GM19452 (cell line): ENCODE data around the gene TOR1AIP1.
"Not testable (repeated sequence)": the region's sequence is repeated elsewhere in the genome, so short reads cannot be mapped to it uniquely, and the experiment has no call there.

Source experiments
- ATAC-seq: cut with Tn5 transposase; IDR thresholded peaks from one replicate; pipeline ENCODE4 v1.9.1; 2021; ENCODE audit not compliant: unreplicated experiment

TOR1AIP1 gene

DNA sequence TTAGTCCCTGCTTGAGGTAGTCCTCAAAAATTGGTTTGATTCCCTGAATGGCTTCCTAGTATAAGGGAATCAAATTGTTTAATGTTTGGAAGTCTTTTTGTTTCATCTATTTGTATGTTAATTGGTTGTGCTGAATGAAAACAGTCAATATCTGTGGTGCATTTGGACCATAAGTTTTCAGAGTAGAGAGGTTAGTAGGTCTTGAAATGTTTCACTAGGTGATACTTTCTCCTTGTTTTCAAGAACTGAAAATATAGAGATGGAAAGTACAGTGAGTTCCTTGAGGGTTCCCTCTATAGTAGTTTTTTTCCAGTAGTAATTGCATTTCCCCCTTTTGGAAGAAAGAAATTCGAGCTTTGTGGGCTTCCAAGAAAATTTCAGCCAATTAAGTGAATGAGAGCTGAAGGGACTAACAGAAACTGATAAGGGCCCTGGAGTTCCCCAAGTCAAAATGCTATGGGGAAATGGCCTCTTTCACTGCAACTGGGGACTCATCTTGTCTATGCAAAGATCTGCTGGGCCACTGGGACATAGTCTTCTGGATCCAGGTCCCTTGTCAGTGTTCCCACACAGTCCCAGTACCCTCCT is 53.9 kb downstream of the TOR1AIP1 start:
- ATAC-seq: no peak

DNA sequence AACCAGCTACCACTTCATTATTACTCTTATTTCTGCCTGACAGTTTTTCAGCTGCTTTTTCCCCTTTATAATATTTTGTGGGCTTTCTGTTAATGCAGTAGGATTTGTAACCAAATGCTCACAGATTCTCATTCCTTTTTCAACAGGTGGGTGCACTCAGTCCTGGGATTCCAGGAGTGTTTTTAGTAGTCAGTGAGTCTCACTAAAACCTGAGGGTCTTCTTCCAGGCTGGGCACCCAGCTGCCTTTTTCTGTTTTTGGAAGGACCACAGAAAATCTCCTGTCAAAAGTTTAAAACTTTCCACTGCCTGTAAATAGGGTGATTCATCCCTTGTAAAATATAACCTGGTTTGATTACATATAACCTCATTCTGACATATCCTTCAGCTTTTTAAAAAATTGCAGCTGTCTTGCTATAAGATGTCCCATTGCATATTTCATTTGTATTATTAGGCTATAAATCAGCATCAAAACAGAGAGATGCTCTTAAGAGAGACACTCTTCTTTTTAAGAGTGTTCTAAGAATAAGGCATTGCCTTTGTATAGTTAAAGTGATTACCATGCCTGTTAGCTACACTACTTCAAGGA is 55.7 kb downstream of the TOR1AIP1 start:
- no peak for ATAC-seq

DNA sequence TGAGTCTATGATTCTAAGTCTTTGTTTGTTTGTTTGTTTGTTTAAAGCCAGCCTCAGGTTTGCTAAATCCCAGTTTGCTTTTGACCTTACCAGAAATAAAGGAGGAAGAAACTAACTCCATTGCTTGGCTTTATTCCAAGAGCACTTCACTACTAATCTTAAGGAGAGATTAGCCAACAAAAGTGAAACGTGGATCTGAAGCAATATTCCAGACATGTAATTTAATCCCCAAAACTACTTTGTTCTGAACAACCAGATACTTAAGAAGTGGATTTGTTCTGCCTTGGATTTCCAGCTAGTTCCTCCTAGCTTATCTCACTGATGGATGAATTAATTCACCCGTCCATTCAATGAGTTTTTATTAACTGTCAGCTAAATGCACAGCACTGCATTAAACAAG is 56.7 kb downstream of the TOR1AIP1 start:
- ATAC-seq: no peak

DNA sequence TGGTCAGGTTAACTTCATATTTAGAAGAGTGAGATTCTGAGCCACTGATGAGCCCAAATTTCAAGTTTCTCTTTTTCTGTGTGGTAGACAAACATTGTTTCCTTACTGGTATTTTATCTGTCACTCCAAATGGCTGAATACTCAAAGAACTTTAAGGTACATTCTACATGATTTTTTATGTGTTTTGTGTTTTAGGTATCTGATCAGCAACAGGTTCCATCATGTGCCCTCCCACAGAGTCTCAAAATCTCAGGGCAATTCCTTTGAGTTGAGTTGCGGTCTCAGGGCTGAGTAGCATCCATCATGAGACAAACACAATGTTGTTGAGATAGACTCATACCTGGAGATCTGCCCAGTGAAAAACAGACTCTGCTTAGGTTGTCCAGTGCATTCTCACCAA is 57.9 kb downstream of the TOR1AIP1 start:
- ATAC-seq: no peak

DNA sequence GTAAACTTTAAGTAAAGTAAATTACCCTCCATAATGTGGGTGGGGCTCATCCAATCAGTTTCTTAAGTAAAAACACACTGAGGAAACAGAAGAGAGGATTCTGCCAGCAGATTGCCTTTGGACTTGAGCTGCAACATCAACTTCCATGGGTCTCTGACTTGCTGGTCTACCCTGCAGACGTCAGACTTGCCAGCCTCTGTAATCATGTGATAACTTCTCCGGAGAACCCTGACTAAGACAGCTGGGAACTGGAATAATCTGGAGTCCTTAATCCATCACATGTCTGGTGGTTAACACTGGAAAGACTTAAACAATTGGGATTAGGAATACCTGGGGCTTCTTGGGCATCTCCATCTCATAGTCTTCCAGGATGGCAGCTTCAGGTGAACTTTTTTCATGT is 59.4 kb downstream of the TOR1AIP1 start:
- ATAC-seq: no peak

DNA sequence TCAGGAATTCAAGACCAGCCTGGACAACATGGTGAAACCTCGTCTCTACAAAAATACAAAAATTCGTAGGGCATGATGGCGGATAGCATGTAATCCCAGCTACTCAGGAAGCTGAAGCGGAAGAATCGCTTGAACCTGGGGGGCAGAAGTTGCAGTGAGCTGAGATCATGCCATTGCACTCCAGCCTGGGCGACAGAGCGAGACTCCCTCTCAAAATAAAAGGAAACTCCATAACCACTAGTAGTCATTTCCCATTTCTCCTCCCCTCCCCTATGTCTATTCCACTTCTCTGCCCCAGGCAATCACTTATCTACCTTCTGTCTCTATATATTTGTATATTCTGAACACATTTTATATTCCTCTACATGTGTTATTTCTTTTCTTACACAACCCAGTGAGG is 68.6 kb downstream of the TOR1AIP1 start:
- ATAC-seq: no peak

DNA sequence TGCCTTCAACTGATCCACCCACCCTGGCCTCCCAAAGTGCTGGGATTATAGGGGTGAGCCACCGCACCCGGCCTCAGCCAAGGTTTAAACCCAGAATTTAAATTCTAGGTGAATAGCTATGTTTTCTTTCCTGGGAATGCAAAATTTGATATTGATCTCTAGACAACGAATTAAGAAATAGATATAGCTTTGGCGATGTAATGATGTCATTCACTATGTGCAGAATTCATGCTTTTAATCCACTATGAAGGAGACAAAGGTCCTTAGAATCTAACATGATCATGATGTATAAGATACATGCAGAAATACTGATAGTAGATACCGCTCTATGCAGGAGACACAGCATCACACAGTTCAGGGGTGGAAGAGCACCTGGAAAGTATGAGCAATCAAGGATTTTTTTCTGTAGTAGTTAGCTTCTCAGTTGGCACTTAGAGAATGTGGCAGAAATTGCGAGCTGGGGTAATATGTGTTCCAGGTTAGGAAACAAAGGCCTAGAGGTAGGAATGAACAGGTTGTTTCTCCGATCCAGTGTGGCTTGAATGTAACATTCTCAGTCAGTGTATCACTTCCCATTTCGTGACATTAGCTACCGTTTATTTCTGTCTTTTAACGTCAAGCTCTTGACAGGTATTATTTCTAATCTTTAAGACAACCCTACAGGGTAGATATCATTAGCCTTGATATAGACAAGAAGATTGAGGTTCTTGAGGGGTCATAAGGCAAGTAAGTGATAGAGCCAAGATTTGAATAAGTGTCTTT is 69.5 kb downstream of the TOR1AIP1 start:
- no peak for ATAC-seq

DNA sequence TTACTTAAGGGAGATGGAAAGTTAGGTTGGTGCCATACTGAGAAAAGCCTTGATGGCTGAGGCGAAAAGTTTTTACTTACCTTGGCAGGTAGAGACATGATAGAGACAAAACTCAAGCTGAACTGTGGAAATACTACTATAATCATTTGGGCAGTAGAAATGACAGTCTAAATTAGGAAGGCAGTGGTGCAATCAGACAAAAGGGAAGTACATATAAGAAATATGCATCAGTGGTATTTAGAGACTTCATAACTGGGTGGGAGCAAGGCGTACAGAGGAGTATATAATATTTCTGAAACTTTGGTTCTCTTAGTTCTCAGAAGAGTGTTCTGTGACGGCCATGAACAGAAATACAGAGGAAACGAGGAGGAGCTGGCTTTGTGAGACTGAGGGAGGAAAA is 70.1 kb downstream of the TOR1AIP1 start:
- no peak for ATAC-seq

DNA sequence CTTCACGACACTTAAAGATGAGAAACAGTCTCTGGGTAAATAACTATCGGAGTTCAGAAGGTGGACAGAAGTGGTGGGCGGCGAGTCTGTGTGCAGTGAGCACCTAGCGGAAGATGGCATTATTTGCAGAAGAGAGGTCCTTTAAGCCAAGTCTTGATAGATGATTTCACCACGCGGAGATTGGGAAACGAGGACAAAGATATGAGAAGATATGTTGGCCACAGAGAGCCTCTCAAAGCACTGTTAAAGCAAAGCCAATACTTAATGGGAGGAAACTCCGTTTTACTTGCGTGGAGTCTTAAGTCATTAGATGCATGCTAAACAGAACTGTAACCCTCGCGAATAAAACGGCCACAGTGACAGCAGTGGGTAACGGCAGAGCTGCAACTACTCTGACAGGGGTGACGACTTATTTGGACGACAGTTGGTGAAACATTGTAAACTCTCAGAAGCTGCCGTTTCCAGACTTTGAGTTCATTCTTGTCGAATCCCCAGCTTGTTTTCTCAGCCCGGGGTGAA is 71.9 kb downstream of the TOR1AIP1 start:
- ATAC-seq: peak; percentile 23

DNA sequence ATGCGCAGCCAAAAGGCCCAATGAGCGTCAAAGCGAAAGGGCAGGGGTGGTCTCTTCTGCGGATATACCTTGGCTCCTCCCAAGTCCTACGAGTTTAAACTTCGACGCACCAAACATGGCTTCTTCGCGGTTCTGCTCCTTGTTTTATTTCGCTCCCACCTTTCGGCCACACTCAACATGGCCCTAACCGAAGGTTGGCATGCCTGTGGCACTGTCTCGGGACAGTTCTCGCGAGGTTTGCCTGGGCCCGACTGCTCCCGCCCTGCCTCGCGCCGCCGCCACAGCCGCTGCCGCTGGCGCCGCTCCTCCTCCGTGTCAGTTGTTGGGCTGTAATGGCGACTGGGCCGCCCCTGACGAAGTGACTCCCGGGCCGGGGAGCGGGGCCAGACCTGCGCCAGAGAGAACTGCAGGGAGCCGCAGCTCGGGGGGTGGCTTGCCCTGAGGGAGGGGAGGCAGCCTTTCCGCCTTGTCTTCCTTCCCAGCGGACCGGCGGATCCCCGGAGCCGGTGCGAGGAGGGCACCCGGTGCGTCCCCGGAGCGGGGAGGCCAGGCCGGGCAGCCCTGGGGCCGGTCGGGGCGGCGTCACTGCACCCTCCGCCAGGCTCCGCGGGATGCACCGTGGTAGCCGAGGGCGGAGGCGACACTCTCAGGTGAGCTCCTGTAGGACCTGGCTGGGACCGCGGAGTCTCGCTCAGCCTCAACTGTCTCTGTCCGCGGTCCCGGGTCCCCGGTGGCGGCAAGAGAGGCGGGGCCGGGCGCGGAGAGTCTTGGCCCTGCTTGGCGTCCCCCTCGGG is 72.6 kb downstream of the TOR1AIP1 start, which contains the start of gene CEP350:
CEP350 (plus strand) TSS at position 318 of the 794 bp plus-strand sequence. CDS start 31,372 bp downstream, outside the sequence.
- peak; percentile 92 for ATAC-seq

DNA sequence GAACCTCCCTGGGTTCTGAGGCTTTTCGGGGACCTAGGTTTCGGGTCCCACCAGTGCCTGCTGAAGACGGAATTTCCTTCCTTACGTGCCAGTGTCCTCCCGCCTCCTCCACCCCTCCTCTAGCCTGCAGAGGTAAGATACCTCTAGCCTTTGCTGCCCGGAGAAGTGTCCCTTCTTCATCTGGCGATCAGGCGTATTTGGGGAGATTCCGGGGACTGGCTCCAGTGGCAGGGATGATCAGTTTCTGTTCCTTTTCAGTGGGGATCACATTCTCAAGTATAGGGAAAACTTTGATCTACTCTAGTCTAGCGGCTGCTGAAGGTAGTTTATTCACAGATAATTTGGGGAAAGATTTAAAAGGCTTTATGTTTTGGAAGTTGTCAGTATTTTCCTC is 73.2 kb downstream of the TOR1AIP1 start:
- peak; percentile 2 for ATAC-seq

DNA sequence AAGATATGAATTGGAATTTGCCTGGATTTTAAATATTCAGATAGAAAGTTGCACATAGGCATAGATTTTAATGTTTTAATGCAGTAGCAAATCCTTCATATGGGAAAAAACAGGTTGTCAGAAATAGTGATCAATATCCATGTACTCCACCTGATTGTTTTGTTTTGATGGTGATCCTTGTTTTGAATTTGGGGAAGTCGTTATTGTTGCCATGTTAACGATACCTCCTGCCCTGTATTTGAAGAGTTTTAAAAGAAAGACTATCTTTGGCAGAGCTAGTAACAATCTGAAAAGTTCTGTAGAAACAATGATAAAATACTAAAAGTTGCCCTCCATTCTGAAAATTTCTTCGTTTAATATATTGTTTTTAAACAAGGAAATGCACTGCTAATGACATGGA is 73.6 kb downstream of the TOR1AIP1 start:
- no peak for ATAC-seq

DNA sequence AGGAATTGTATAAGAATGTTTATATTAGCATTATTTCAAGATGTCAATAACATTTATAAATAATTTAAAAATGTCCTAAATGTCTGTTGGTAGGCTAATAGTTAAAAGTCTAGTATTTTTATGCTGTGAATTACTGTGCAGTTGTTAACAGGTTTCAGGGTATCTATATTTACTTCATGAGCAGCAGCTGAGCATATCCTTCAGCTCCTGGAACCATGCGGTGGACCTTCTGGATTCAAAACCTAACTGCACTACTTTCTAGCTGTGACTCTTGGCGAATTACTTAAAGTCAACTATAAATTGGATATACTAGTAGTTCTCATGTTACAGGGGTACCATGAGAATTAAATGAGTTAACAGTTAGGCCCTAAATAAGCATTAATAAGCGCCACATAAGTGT is 76.3 kb downstream of the TOR1AIP1 start:
- no peak for ATAC-seq

DNA sequence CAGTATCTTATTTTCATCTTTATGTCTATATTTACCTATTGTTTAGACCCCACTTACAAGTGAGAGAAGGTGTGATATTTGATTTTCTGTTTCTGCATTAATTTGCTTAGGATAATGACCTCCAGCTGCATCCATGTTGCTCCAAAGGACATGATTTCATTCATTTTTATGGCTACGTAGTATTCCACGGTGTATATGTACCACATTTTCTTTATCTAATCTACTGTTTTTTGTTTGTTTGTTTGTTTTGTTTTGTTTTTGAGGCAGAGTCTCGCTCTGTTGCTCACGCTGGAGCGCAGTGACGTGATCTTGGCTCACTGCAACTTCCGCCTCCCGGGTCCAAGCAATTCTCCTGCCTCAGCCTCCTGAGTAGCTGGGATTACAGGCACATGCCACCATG is 80.1 kb downstream of the TOR1AIP1 start:
- not testable (repeated sequence) for ATAC-seq

DNA sequence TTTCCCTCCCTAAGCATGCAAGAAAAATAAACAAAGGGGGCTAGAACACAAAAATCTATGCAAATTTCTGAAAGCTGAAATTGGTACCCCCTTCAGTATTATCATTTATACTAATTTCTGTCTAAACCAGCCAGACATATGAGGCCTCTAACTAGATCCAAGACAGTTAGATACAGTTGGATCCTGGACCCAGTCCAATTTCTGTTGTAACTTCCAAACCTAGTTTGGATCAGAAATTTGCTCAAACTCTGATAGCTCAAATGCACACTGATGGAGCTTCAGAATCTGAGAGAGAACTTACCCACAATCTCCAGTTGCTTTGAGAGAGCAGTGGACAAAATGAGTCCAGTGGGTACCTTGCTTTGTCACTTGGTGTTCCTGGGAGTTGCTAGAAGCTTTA is 84.5 kb downstream of the TOR1AIP1 start:
- ATAC-seq: no peak

DNA sequence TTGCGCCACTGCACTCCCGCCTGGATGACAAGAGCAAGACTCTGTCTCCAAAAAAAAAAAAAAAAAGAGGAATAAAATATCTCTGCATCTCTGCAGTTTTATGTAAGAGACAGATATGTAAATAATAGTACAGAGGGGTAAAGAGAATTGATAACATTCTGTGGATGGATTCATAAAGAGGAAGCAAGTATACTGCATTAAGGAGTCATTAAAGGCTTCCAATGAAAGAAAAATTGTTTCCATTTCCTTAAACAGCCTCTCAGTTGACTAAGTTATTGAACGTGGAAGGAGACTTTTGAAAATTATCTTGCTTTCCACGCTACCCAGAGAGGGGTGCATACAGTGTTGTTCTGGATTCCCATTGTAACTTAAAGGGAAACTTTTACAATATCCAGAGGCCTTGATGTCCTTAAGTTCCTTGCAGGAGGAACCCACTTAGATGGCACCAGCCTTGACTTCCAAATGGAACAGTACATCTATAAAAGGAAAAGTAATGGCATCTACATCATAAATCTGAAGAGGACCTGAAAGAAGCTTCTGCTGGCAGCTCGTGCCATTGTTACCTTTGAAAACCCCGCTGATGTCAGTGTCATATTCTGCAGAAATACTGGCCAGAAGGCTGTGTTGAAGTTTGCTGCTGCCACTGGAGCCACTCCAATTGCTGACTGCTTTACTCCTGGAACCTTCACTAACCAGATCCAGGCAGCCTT is 86.4 kb downstream of the TOR1AIP1 start:
- ATAC-seq: no peak

DNA sequence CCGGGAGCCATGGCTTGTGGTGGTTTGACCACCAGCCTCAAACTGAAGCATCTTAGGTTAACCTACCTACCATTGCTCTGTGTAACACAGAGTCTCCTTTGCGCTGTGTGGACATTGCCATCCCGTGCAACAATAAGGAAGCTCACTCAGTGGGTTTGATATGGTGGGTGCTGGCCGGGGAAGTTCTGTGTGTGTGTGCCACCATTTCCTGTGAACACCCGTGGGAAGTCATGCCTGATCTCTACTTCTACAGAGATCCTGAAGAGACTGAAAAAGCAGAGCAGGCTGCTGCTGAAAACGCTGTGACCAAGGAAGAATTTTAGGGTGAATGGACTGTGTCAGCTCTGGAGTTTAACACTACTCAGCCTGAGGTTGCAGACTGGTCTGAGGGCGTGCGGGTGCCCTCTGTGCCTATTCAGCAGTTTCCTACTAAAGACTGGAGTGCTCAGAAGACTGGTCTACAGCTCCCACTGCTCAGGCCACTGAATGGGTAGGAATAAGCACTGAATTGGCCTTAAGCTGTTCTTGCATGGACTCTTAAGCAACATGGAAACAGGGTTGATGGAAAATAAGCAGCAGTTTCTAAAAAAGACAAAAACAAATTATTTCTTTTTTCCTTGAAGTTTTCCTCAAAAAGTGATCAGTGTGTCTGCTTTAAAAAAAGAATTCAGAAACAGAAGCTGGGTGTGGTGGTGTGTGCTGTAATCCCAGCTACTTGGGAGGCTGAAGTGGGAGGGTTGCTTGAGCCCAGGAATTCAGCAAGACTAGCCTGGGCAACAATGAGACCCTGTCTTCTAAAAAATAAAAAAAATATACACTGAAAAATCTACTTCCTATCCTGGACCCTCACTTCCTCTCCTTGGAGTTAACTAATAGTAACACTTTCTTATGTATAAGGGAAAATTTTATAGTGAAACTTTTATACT is 87.2 kb downstream of the TOR1AIP1 start:
- ATAC-seq: no peak
